ENCODE measurements around the gene TAS2R39.
A peak's percentile ranks its signal among the peaks of the same experiment; 100 is the strongest.
"Not testable (repeated sequence)": the region's sequence is repeated elsewhere in the genome, so short reads cannot be mapped to it uniquely, and the experiment has no call there.

The TAS2R39 gene

GRCh38 chr7:143183024-143183423 lies at the start of gene TAS2R39:
TSS of gene TAS2R39 (plus strand) at chr7:143183419. CDS start at chr7:143183419, 0 bp downstream.
- no peak for DNase-seq

DNA sequence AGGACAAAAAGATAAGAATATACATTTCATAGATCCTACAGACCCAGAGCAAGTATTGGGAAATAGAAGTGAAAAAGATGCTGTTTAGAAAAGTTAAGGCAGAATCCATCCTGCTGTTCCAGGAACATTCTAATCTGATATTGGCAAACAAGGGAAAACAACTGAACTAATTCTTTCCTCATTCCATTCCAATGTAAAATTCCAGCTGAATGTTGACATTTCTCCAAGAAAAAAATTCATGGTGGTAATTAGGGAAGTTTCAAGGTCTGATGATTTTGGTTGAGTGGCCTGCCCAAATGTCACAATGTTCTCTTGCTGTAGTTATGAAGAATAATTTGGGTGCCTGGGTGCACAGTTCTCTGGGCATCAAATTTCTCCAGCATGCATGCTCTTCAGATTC lies 36.1 kb upstream of the TAS2R39 start:
- DNase-seq, result no peak

DNA sequence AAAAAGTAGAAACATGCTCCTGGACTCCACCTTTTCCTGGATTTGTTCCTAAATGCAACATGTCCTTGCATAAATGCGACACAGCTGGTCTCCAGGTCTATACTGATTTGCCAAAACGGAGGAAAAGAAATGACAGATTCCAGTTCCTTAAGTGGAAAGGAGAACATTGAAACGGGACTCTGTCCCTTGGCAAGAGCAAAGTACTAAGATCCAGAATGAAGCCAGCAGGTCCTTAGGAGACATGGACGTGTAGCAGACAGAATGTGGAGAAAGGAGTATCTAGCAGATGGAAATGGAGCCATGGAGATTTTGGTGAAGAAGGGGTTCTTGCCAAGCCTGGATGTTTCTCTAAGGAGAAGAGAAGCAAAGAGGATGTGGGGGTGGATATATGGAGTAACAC lies 35.2 kb upstream of the TAS2R39 start:
- DNase-seq, result no peak

DNA sequence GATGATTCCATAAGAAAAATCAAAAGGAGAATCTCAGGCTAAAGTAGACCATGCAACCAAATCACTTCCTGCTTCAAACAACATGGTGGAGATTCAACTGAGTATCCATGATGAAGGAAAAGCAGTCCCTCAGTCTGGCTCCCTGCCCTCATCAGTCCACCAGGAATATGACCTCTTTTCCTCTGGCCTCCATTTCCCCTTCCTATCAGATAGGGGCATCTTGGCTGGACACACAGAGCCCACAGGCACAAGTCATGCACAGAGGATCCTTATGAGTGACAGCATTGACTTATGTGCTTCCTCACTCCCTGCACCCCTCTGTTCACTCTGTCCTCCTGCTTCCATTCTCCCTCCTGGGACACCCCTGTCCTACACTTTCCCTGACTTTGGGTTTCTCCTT lies 34.6 kb upstream of the TAS2R39 start:
- no peak for DNase-seq

DNA sequence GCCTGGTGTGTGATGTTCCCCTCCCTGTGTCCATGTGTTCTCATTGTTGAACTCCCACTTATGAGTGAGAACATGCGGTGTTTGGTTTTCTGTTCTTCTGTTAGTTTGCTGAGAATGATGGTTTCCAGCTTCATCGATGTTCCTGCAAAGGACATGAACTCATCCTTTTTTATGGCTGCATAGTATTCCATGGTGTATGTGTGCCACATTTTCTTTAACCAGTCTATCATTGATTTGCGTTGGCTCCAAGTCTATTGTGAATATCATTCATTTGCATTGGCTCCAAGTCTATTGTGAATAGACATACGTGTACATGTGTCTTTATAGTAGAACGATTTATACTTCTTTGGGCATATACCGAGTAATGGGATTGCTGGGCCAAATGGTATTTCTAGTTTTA lies 32.5 kb upstream of the TAS2R39 start:
- not testable (repeated sequence) for DNase-seq

- not testable (repeated sequence) for DNase-seq
Observed at GRCh38 chr7:143158617-143159016, 24.6 kb upstream of the TAS2R39 start.

- DNase-seq, result no peak
Observed at GRCh38 chr7:143171697-143172096, 11.5 kb upstream of the TAS2R39 start.

DNA sequence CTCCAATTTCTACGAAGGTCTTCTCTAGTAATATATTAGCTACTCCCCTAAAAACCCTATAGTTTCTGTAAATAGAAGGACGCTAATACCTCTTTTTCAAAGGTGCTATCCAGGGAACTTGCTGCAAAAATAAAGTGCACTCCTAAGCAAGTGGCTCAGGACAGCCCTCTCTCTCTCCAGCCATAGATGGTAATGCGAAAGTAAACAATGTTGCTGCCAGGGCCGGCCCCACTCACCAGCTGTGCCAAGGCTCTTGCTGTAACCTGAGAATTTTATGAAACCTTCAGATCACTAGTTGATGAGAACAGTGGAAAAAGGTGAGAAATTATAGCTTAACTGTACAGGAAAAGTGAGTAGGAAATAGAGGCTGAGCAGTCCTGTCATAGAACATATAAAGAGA lies 10.9 kb upstream of the TAS2R39 start:
- peak; percentile 9 for DNase-seq

- no peak for DNase-seq
Observed at GRCh38 chr7:143176128-143176527, 7.1 kb upstream of the TAS2R39 start.

GRCh38 chr7:143177374-143178119 lies 5.7 kb upstream of the TAS2R39 start:
- no peak for DNase-seq

GRCh38 chr7:143180771-143181170 lies 2.4 kb upstream of the TAS2R39 start:
- not testable (repeated sequence) for DNase-seq

- no peak for DNase-seq
Observed at GRCh38 chr7:143181349-143181748, 1.9 kb upstream of the TAS2R39 start.

DNA sequence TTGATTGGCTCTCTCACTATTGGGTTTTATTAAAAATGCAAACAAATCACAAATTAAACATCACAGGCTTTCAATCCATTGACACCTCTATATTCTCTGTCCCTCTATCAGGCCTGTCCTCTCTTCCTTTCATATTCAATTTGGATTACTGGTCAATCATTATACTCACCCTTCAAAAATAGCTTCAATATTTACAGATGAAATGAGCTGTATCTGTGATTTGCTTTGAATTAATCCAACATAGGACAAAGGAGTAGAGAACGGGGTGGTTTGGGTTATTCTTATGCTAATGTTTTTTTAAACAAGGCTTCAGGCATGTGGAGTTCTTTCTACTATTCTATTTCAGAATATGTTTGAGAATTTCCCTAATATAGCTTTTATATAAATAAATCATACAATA lies 2.3 kb downstream of the TAS2R39 start:
- DNase-seq, result no peak

GRCh38 chr7:143188994-143189393 lies 5.8 kb downstream of the TAS2R39 start:
- no peak for DNase-seq

DNA sequence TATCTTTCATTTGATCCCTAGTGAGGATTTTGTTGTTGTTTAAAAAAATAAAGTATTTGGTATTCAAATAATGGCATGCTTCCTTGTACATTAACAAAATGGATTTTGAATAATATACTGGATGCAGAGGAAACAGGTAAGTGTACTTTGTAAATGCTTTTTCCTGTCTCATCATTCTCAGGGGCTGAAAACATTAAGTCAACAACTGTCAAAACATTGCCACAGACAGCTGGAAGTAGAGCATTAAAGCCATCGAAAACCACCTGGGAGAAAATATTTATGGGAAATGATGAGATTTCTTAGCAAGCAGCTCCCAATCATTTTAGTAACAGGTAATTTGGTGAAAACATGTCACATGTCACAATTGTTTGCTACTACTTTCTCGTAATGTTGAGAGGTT lies 10.7 kb downstream of the TAS2R39 start:
- no peak for DNase-seq

DNA sequence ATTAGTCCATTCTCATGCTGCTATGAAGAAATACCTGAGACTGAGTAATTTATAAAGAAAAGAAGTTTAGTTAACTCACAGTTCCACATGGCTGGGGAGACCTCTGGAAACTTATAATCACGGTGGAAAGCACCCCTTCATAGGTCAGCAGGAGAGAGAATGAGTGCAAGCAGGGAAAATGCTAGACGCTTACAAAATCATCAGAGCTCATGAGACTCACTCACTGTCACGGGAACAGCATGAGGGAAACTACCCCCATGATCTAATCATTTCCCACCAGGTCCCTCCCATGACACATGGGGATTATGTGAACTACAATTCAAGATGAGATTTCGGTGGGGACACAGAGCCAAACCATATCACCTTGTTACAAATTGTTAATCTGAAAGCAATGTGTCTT lies 15.8 kb downstream of the TAS2R39 start:
- DNase-seq, result no peak

- DNase-seq, result no peak
Observed at GRCh38 chr7:143202161-143202560, 18.9 kb downstream of the TAS2R39 start.

DNA sequence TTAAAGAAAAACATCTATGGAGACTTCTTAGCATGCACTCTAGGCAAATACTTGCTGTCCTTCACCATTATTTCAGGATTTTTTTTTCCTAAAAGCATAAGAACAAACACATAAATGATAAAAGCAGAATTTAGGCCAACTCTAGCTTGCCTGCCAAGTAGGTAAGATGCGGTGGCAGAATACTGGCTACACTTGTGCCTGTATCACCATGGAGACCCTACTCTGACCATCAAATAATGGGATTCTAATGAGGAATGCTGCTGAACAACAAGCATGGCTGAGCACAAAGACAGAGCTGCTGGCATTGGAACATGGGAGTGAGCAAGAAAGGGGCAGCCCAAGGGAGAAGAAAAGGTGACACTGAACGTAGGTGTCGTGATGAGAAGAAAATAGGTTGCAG lies 20.2 kb downstream of the TAS2R39 start:
- no peak for DNase-seq

- DNase-seq, result no peak
Observed at GRCh38 chr7:143205560-143206293, 22.5 kb downstream of the TAS2R39 start.

GRCh38 chr7:143210541-143210940 lies 27.3 kb downstream of the TAS2R39 start:
- no peak for DNase-seq

DNA sequence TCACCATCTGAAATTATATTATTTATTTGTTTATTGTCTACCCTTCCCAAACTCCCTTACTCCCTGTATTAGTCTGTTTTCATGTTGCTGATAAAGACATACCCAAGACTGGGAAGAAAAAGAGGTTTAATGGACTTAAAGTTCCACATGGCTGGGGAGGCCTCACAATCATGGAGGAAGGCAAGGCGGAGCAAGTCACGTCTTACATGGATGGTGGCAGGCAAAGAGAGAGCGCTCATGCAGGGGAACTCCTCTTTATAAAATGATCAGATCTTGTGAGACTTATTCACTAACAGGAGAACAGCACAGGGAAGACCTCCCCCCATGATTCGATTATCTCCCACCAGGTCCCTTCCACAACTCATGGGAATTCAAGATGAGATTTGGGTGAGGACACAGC lies 30.3 kb downstream of the TAS2R39 start:
- DNase-seq, result not testable (repeated sequence)

DNA sequence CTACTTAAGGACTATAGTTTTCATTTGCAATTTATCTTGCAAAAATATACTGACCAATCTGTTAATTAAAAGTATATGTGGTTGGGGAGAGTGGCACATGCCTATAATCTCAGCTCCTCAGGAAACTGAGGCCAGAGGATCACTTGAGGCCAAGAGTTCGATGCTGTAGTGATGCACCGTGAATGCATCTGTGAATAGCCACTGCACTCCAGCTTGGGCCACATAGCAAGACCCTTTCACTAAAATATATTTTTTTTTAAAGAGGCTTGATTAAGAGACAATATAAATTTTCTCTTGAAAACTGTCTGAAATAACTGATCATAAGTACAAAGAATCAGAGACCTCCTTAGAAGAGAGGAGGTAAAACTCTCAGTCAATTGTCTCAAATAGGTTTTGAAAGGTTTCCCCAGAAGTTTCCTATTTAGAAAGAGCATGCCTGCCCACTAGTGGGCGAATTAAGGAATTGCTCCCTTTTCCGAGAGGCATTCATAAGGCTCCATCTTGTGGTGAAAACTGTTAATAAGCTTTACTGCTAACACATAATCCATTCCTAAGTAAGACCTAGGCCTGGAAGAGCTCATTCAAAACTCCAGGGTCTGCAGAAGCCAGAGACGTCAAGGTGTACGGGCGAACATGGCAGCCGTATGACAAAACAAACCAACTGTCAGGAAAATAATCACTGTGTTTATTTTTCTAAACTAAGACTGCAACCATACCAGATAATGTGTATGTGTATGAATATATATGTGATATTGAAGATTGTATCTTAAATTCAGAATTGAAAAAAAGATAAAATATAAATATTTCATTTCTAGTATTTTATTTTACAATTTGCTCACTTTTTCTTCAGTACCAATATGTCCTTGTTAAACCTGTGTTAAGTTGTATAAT lies 31.8 kb downstream of the TAS2R39 start:
- peak; percentile 87 for DNase-seq

DNA sequence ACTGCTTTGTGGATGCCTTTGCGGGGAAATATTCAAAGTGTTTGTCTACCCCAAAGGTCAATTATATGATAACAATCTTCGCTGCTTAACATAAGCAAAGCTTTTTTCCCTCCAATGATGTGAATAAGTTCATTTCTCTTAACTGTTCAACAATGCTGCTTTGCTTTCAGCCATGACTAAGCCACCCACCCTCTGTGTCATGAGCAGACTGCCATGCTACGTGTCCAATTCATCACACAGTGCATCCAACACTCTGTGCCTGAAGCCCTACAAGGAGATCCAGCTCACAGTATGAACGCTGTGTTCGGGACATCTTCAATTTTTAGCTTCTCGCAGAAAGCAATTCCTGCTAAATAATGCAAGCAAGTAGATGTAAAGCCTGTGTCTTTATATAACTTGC lies 32.9 kb downstream of the TAS2R39 start:
- DNase-seq, result no peak

Measured in NCI-H526 treated with DMSO at 0.1 percent for 48 hours (cell line).